Smooth muscle cell (in vitro differentiated cells): ENCODE data around the gene COPS9. TPM values are rescaled to one million over a fixed set of nuclear protein-coding genes. Genes with fewer than 3 reads are reported as not detected.

Source experiments
- DNase-seq: peaks from one replicate; lab custom pipeline; 2025; ENCODE audit not compliant: unreplicated experiment; lab: John Stamatoyannopoulos, UW
- H2AFZ ChIP-seq: fragments of 200-600 bp; sonication (generic); 2 replicates; pipeline ENCODE4 v1.6.0; 2016; ENCODE audit warnings: antibody characterized with exemption, low read depth, mild to moderate bottlenecking
- H3F3A ChIP-seq: fragments of 200-600 bp; sonication (generic); 2 replicates; pipeline ENCODE4 v1.6.0; 2017; ENCODE audit warnings: antibody characterized with exemption, low read depth
- H3K27ac ChIP-seq: fragments of 200-600 bp; sonication (generic); 2 replicates; pipeline ENCODE4 v1.5.1; 2016; ENCODE audit warnings: low read depth, mild to moderate bottlenecking
- H3K27me3 ChIP-seq: fragments of 200-600 bp; sonication (generic); 2 replicates; pipeline ENCODE4 v1.6.1; 2016; ENCODE audit warnings: low read depth, mild to moderate bottlenecking
- H3K36me3 ChIP-seq: fragments of 200-600 bp; sonication (generic); 2 replicates; pipeline ENCODE4 v1.5.1; 2016; ENCODE audit warnings: low read depth
- H3K4me1 ChIP-seq: fragments of 200-600 bp; sonication (generic); 2 replicates; pipeline ENCODE4 v1.5.1; 2016; ENCODE audit warnings: low read depth
- H3K4me2 ChIP-seq: fragments of 200-600 bp; sonication (generic); 2 replicates; pipeline ENCODE4 v1.6.0; 2016; ENCODE audit warnings: mild to moderate bottlenecking
- H3K4me3 ChIP-seq: fragments of 200-600 bp; sonication (generic); 2 replicates; pipeline ENCODE4 v1.5.1; 2016; ENCODE audit warnings: mild to moderate bottlenecking
- H3K79me2 ChIP-seq: fragments of 200-600 bp; sonication (generic); 2 replicates; pipeline ENCODE4 v1.6.0; 2016; ENCODE audit warnings: low read depth, mild to moderate bottlenecking
- H3K9ac ChIP-seq: fragments of 200-600 bp; sonication (generic); 2 replicates; pipeline ENCODE4 v1.6.0; 2016; ENCODE audit warnings: low read depth
- H3K9me3 ChIP-seq: fragments of 200-600 bp; sonication (generic); replicated peaks from 2 replicates; pipeline ENCODE4 v1.5.1; 2016; ENCODE audit warnings: low read depth
- H4K20me1 ChIP-seq: fragments of 200-600 bp; sonication (generic); 2 replicates; pipeline ENCODE4 v1.6.0; 2016; ENCODE audit warnings: low read depth
- WGBS: methylation state at CpG from one replicate; pipeline ENCODE4 v1.1.7; 2016; ENCODE audit warnings: low lambda C conversion rate; 5-methylcytosine and 5-hydroxymethylcytosine counted together
- polyA plus RNA-seq: library from polyadenylated mRNA; unstranded; fragments of >200 nt; fragmentation: Nextera tagmentation; extraction: Ambion mirVana; gene quantifications from 2 replicates; pipeline ENCODE4 v1.2.1, GENCODE V29; 2016
- total RNA-seq: library from RNA; depleted of rRNA; stranded (reverse); fragments of >200 nt; gene quantifications from 2 replicates; pipeline ENCODE4 v1.2.3, GENCODE V29; 2014
- TF ChIP-seq, protein P1 (sequence below): fragments of 200-600 bp; sonication (generic); IDR thresholded peaks from 2 replicates; pipeline ENCODE4 v1.5.1; 2017; ENCODE audit warnings: borderline replicate concordance, mild to moderate bottlenecking, antibody characterized with exemption; ENCODE audit not compliant: insufficient read depth, poor library complexity, severe bottlenecking

Gene COPS9
- total and polyA plus RNA-seq, 2 experiments from 2014 or later: 157 to 296 TPM

GRCh38 chr2:240126731-240127130 is 9.4 kb downstream of the COPS9 start:
- DNase-seq: no peak
- no peak overlapping the region for H3K27ac ChIP-seq
- WGBS: 96% methylated on average over 10 of the region's 10 CpGs
- H3K4me2 ChIP-seq: no peak overlapping the region
- no peaks in the 10 kb centered on the region for H3K9me3 ChIP-seq
- no peak overlapping the region for H3K9ac ChIP-seq
- H3K4me3 ChIP-seq: no peak overlapping the region
- H3F3A ChIP-seq: no peaks in the 10 kb centered on the region
- peaks cover 9% of the 10 kb centered on the region for H3K36me3 ChIP-seq
- H3K27me3 ChIP-seq: no peaks in the 10 kb centered on the region
- TF ChIP-seq, protein P1, sequence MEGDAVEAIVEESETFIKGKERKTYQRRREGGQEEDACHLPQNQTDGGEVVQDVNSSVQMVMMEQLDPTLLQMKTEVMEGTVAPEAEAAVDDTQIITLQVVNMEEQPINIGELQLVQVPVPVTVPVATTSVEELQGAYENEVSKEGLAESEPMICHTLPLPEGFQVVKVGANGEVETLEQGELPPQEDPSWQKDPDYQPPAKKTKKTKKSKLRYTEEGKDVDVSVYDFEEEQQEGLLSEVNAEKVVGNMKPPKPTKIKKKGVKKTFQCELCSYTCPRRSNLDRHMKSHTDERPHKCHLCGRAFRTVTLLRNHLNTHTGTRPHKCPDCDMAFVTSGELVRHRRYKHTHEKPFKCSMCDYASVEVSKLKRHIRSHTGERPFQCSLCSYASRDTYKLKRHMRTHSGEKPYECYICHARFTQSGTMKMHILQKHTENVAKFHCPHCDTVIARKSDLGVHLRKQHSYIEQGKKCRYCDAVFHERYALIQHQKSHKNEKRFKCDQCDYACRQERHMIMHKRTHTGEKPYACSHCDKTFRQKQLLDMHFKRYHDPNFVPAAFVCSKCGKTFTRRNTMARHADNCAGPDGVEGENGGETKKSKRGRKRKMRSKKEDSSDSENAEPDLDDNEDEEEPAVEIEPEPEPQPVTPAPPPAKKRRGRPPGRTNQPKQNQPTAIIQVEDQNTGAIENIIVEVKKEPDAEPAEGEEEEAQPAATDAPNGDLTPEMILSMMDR: no peak
- H4K20me1 ChIP-seq: no peaks in the 10 kb centered on the region
- no peaks in the 10 kb centered on the region for H3K79me2 ChIP-seq
- H2AFZ ChIP-seq: no peak overlapping the region
- H3K4me1 ChIP-seq: no peaks in the 10 kb centered on the region

DNA sequence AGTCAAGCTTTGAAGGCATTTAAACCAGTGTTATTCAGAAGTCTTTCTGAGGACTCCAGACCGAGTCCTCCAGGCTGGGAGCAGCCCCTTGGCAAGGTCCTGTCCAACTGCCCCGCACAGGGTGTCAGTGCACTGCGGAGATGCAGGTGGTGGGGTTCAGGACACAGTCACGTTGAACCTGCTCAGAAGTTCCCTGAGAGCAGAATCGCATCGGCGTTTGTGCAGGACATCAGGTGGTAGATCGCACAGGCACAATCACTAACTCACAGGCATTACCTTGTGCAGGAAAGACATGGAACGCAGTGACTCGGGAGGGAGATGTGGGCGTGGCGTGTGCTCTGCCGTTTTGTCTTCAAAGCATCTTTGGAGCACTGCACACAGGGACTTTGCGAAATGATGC is 10.4 kb downstream of the COPS9 start:
- peaks cover 4% of the 10 kb centered on the region for H3K36me3 ChIP-seq
- 95% methylated on average over 14 of the region's 14 CpGs for WGBS
- no peak overlapping the region for H3K4me3 ChIP-seq
- H3K4me2 ChIP-seq: no peak overlapping the region
- no peaks in the 10 kb centered on the region for H3K4me1 ChIP-seq
- no peaks in the 10 kb centered on the region for H4K20me1 ChIP-seq
- DNase-seq: no peak
- H2AFZ ChIP-seq: no peak overlapping the region
- no peak overlapping the region for H3K9ac ChIP-seq
- no peaks in the 10 kb centered on the region for H3K9me3 ChIP-seq
- no peaks in the 10 kb centered on the region for H3F3A ChIP-seq
- no peaks in the 10 kb centered on the region for H3K79me2 ChIP-seq
- H3K27ac ChIP-seq: no peak overlapping the region
- H3K27me3 ChIP-seq: no peaks in the 10 kb centered on the region
- TF ChIP-seq, protein P1: no peak

- no peak overlapping the region for H3K9ac ChIP-seq
- TF ChIP-seq, protein P1: no peak
- no peaks in the 10 kb centered on the region for H3K27me3 ChIP-seq
- no peaks in the 10 kb centered on the region for H3K9me3 ChIP-seq
- no peak overlapping the region for H3K27ac ChIP-seq
- H3K4me3 ChIP-seq: no peak overlapping the region
- H3K4me2 ChIP-seq: no peak overlapping the region
- no peaks in the 10 kb centered on the region for H3F3A ChIP-seq
- H3K79me2 ChIP-seq: no peaks in the 10 kb centered on the region
- DNase-seq: no peak
- WGBS: 98% methylated on average over 8 of the region's 8 CpGs
- H3K36me3 ChIP-seq: no peaks in the 10 kb centered on the region
- H2AFZ ChIP-seq: no peak overlapping the region
- H4K20me1 ChIP-seq: no peaks in the 10 kb centered on the region
- H3K4me1 ChIP-seq: no peaks in the 10 kb centered on the region
These were observed 11.5 kb downstream of the COPS9 start for GRCh38 chr2:240124651-240125030.

DNA sequence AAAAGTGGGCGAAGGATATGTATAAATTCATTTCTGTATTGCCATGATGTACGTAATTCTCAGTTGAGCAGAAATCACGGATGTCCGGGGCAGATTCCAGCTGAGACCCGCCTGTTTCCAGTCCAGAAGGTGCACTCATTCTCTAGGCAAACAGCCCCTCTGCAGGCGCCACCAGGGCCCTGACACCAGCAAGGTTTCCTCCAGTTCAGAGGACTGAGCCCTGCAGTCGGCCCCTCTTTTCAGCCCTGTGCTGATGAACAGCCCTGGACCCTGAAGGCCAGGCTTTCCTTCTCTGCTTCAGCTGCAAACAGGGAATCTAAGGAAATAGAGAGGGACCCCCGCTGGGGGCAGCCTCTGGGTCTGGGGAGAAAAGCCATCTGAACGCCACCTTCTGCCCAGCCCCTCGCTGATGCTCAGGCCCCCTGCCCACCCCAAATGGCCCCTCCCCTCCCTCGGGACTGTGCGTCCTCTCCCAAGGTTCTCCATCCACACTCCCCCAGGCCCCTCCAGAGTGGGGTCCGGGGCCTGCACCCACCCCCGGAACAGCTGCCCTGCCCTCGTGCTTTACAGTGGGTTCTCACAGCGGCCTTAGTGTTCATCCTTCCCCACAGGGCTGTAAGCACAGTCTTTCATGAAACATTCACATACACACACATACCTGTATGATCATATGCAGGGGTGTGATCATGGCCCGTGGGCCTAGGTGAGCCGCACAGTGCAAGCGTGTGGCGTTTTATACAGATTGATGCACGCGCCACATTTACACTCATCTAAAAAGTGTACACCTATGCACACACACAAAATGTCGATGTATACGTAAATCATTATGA is 12.1 kb downstream of the COPS9 start:
- no peak overlapping the region for H2AFZ ChIP-seq
- no peak for DNase-seq
- H3K4me2 ChIP-seq: no peak overlapping the region
- no peak overlapping the region for H3K4me3 ChIP-seq
- H3K27ac ChIP-seq: no peak overlapping the region
- WGBS: 99% methylated on average over 21 of the region's 24 CpGs
- no peaks in the 10 kb centered on the region for H3K36me3 ChIP-seq
- H3F3A ChIP-seq: no peaks in the 10 kb centered on the region
- H3K27me3 ChIP-seq: no peaks in the 10 kb centered on the region
- no peaks in the 10 kb centered on the region for H3K4me1 ChIP-seq
- H3K79me2 ChIP-seq: no peaks in the 10 kb centered on the region
- no peaks in the 10 kb centered on the region for H3K9me3 ChIP-seq
- H3K9ac ChIP-seq: no peak overlapping the region
- H4K20me1 ChIP-seq: no peaks in the 10 kb centered on the region
- TF ChIP-seq, protein P1: no peak
